Neural progenitor cell (in vitro differentiated cells): ENCODE measurements around the gene TMEM45A. TPM values are rescaled to one million over a fixed set of nuclear protein-coding genes. Genes with fewer than 3 reads are reported as not detected.

ENCODE experiments used
- DNase-seq: peaks from one replicate; pipeline ENCODE4 v3.0.0-alpha.2; 2016; ENCODE audit warnings: low spot score
- H2AFZ ChIP-seq: fragments of 200-600 bp; sonication (generic); replicated peaks from 2 replicates; pipeline ENCODE4 v1.6.1; 2016; ENCODE audit warnings: antibody characterized with exemption
- H3F3A ChIP-seq: fragments of 200-600 bp; sonication (generic); 2 replicates; pipeline ENCODE4 v1.6.1; 2016; ENCODE audit warnings: antibody characterized with exemption, low read depth
- H3K27ac ChIP-seq: fragments of 200-600 bp; sonication (generic); 2 replicates; pipeline ENCODE4 v1.5.1; 2016; ENCODE audit warnings: mild to moderate bottlenecking
- H3K27me3 ChIP-seq: fragments of 200-600 bp; sonication (generic); 2 replicates; pipeline ENCODE4 v1.6.1; 2016; ENCODE audit warnings: mild to moderate bottlenecking, moderate library complexity
- H3K36me3 ChIP-seq: fragments of 200-600 bp; sonication (generic); 2 replicates; pipeline ENCODE4 v1.5.1; 2016
- H3K4me1 ChIP-seq: fragments of 200-600 bp; sonication (generic); 2 replicates; pipeline ENCODE4 v1.6.1; 2016; ENCODE audit warnings: mixed run types
- H3K4me2 ChIP-seq: fragments of 200-600 bp; sonication (generic); 2 replicates; pipeline ENCODE4 v1.6.1; 2016
- H3K4me3 ChIP-seq: fragments of 200-600 bp; sonication (generic); 2 replicates; pipeline ENCODE4 v1.5.1; 2016
- H3K79me2 ChIP-seq: fragments of 200-600 bp; sonication (generic); 2 replicates; pipeline ENCODE4 v1.6.1; 2016; ENCODE audit warnings: low read depth
- H3K9ac ChIP-seq: fragments of 200-600 bp; sonication (generic); 2 replicates; pipeline ENCODE4 v1.6.1; 2016
- H3K9me3 ChIP-seq: fragments of 200-600 bp; sonication (generic); 2 replicates; pipeline ENCODE4 v1.5.1; 2016; ENCODE audit warnings: low read depth
- H4K20me1 ChIP-seq: fragments of 200-600 bp; sonication (generic); 2 replicates; pipeline ENCODE4 v1.6.1; 2016; ENCODE audit warnings: low read depth
- H3K27ac Mint-ChIP-seq: 3 replicates; pipeline ENCODE4 v1.8.0; 2021; ENCODE audit warnings: mixed read lengths
- H3K27me3 Mint-ChIP-seq: 2 replicates; pipeline ENCODE4 v1.8.0; 2022; ENCODE audit warnings: low read depth, mild to moderate bottlenecking, inconsistent platforms, moderate library complexity, mixed read lengths; ENCODE audit not compliant: insufficient read depth
- H3K36me3 Mint-ChIP-seq: 3 replicates; pipeline ENCODE4 v1.8.0; 2021; ENCODE audit warnings: mixed read lengths
- H3K4me1 Mint-ChIP-seq: 3 replicates; pipeline ENCODE4 v1.8.0; 2021; ENCODE audit warnings: mixed read lengths
- H3K4me3 Mint-ChIP-seq: 3 replicates; pipeline ENCODE4 v1.8.0; 2021; ENCODE audit warnings: mild to moderate bottlenecking, moderate library complexity, mixed read lengths
- H3K9me3 Mint-ChIP-seq: 3 replicates; pipeline ENCODE4 v1.8.0; 2020; ENCODE audit warnings: mixed read lengths
- EZH2 ChIP-seq: fragments of 200-600 bp; sonication (generic); IDR thresholded peaks from 2 replicates; pipeline ENCODE4 v1.6.1; 2017; ENCODE audit warnings: antibody characterized with exemption, mild to moderate bottlenecking, moderate library complexity
- EZH2phosphoT487 ChIP-seq: fragments of 200-600 bp; sonication (generic); IDR thresholded peaks from 2 replicates; pipeline ENCODE4 v1.6.1; 2017; ENCODE audit warnings: antibody characterized with exemption
- total RNA-seq: library from RNA; depleted of rRNA; stranded (reverse); fragments of >200 nt; gene quantifications from 2 replicates; pipeline ENCODE4 v1.2.3, GENCODE V29; 2015; ENCODE audit warnings: low replicate concordance
- TF ChIP-seq, protein P1 (sequence below): fragments of 200-600 bp; sonication (generic); IDR thresholded peaks from 2 replicates; pipeline ENCODE4 v1.5.1; 2017; ENCODE audit warnings: antibody characterized with exemption, mild to moderate bottlenecking

TMEM45A gene
- total RNA-seq, 1 donor from 2014 or later, result 82.7 TPM

- Mint-ChIP-seq H3K9me3 (peaks cover 24% of the 10 kb centered on the region), H3K4me1 (no peaks in the 10 kb centered on the region), H3K27me3 (no peaks in the 10 kb centered on the region), H3K4me3 (no peak overlapping the region), H3K27ac (no peak overlapping the region), H3K36me3 (peaks cover 19% of the 10 kb centered on the region)
- H3K9me3 ChIP-seq, result peaks cover 12% of the 10 kb centered on the region
- no peak overlapping the region for H3K9ac ChIP-seq
- TF ChIP-seq EZH2 (no peak), EZH2phosphoT487 (no peak)
- TF ChIP-seq, protein P1, sequence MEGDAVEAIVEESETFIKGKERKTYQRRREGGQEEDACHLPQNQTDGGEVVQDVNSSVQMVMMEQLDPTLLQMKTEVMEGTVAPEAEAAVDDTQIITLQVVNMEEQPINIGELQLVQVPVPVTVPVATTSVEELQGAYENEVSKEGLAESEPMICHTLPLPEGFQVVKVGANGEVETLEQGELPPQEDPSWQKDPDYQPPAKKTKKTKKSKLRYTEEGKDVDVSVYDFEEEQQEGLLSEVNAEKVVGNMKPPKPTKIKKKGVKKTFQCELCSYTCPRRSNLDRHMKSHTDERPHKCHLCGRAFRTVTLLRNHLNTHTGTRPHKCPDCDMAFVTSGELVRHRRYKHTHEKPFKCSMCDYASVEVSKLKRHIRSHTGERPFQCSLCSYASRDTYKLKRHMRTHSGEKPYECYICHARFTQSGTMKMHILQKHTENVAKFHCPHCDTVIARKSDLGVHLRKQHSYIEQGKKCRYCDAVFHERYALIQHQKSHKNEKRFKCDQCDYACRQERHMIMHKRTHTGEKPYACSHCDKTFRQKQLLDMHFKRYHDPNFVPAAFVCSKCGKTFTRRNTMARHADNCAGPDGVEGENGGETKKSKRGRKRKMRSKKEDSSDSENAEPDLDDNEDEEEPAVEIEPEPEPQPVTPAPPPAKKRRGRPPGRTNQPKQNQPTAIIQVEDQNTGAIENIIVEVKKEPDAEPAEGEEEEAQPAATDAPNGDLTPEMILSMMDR, result no peak
- H3K4me1 ChIP-seq, result no peaks in the 10 kb centered on the region
- no peak overlapping the region for H2AFZ ChIP-seq
- H3F3A ChIP-seq, result no peaks in the 10 kb centered on the region
- H3K27ac ChIP-seq, result no peak overlapping the region
- H3K27me3 ChIP-seq, result no peaks in the 10 kb centered on the region
- no peak overlapping the region for H3K4me2 ChIP-seq
- no peak for DNase-seq
- H3K4me3 ChIP-seq, result no peak overlapping the region
- H4K20me1 ChIP-seq, result no peaks in the 10 kb centered on the region
- no peaks in the 10 kb centered on the region for H3K79me2 ChIP-seq
- H3K36me3 ChIP-seq, result peaks cover 5% of the 10 kb centered on the region
These were observed 43.2 kb upstream of the TMEM45A start for GRCh38 chr3:100449214-100449613.

DNA sequence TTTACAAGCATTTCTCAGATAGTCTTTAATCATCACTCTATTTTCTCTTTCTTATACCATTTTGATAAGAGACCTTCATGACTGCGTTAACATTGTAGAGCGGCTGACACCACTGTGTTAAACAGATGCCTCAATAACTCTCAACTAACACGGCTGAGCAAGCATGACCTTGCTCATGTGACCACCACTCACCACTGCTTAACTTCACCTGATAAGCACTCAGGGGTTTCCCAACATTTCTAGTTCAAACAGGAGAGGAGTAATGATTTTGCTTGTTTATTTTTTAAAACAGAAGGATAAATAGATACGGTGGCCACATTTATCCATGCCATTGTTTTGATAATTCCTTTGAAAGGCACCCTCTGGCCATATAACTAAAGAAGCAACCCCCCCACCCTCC is 37.7 kb upstream of the TMEM45A start:
- H3K27ac ChIP-seq, result no peak overlapping the region
- H3K4me1 Mint-ChIP-seq, result no peaks in the 10 kb centered on the region
- H3K27me3 Mint-ChIP-seq, result peaks cover 2% of the 10 kb centered on the region
- H3K9me3 Mint-ChIP-seq, result no peaks in the 10 kb centered on the region
- no peaks in the 10 kb centered on the region for H3K9me3 ChIP-seq
- H2AFZ ChIP-seq, result no peak overlapping the region
- H3K27ac Mint-ChIP-seq, result no peak overlapping the region
- H3F3A ChIP-seq, result no peaks in the 10 kb centered on the region
- H3K4me1 ChIP-seq, result no peaks in the 10 kb centered on the region
- H3K9ac ChIP-seq, result no peak overlapping the region
- TF ChIP-seq, protein P1, result no peak
- no peak for TF ChIP-seq EZH2
- TF ChIP-seq EZH2phosphoT487, result no peak
- H3K36me3 Mint-ChIP-seq, result peaks cover 25% of the 10 kb centered on the region
- H3K79me2 ChIP-seq, result no peaks in the 10 kb centered on the region
- no peak overlapping the region for H3K4me2 ChIP-seq
- no peaks in the 10 kb centered on the region for H4K20me1 ChIP-seq
- H3K4me3 ChIP-seq, result no peak overlapping the region
- no peaks in the 10 kb centered on the region for H3K27me3 ChIP-seq
- DNase-seq, result no peak
- no peaks in the 10 kb centered on the region for H3K36me3 ChIP-seq
- no peak overlapping the region for H3K4me3 Mint-ChIP-seq

GRCh38 chr3:100455841-100456550 is 36.4 kb upstream of the TMEM45A start:
- no peak overlapping the region for H3K27ac Mint-ChIP-seq
- no peak overlapping the region for H3K4me3 Mint-ChIP-seq
- Histone ChIP-seq H3F3A (no peaks in the 10 kb centered on the region), H3K9me3 (no peaks in the 10 kb centered on the region), H3K9ac (no peak overlapping the region), H3K27ac (no peak overlapping the region), H2AFZ (no peak overlapping the region), H4K20me1 (no peaks in the 10 kb centered on the region), H3K4me3 (no peak overlapping the region), H3K4me1 (no peaks in the 10 kb centered on the region), H3K36me3 (no peaks in the 10 kb centered on the region), H3K4me2 (no peak overlapping the region), H3K27me3 (no peaks in the 10 kb centered on the region), H3K79me2 (no peaks in the 10 kb centered on the region)
- H3K4me1 Mint-ChIP-seq, result no peaks in the 10 kb centered on the region
- DNase-seq, result no peak
- no peaks in the 10 kb centered on the region for H3K9me3 Mint-ChIP-seq
- H3K36me3 Mint-ChIP-seq, result peaks cover 25% of the 10 kb centered on the region
- H3K27me3 Mint-ChIP-seq, result peaks cover 2% of the 10 kb centered on the region
- TF ChIP-seq, protein P1, result no peak
- TF ChIP-seq EZH2phosphoT487, result no peak
- TF ChIP-seq EZH2, result no peak
